ENCODE data around the gene PIGQ.

GRCh38 chr16:606656-607307 lies 37.0 kb downstream of the PIGQ start:
- TF ChIP-seq RFXAP (CRISPR knock-in tag; IDR thresholded peaks at IDR 0.05; ENCODE audit: borderline replicate concordance) (no peak), CTCF (CRISPR knock-in tag; IDR thresholded peaks at IDR 0.05) (no peak), EZH2 (conservative IDR thresholded peaks at IDR 0.05; ENCODE audit: low read depth, low read length) (no peak), ZXDC (CRISPR knock-in tag; IDR thresholded peaks at IDR 0.05) (no peak), POLR2A (IDR thresholded peaks at IDR 0.05; ENCODE audit: insufficient read depth in 1 of 2, low read depth in 2 of 2, low read length in 2 of 2) (no peak), LBX2 (CRISPR knock-in tag; IDR thresholded peaks at IDR 0.05; ENCODE audit: borderline replicate concordance) (no peak), NFATC3 (CRISPR knock-in tag; IDR thresholded peaks at IDR 0.05) (no peak), AHR (CRISPR knock-in tag; IDR thresholded peaks at IDR 0.05) (no peak), ZNF670 (CRISPR knock-in tag; IDR thresholded peaks at IDR 0.05; ENCODE audit: borderline replicate concordance) (no peak)

All from HepG2 (cell line).